ENCODE results near the gene NCOA1.
"Not testable (repeated sequence)": the region's sequence is repeated elsewhere in the genome, so short reads cannot be mapped to it uniquely, and the experiment has no call there.

The NCOA1 gene

GRCh38 chr2:24477229-24477628 lies 13.8 kb upstream of the NCOA1 start:
- no peak for DNase-seq (ENCODE audit: low read depth)
- TF ChIP-seq CTCF (IDR thresholded peaks at IDR 0.05; ENCODE audit: low read depth, low read length, missing control alignments), result no peak
- H3K4me3 ChIP-seq (ENCODE audit: low read depth, low read length), result no peak overlapping the region

GRCh38 chr2:24478243-24478642 lies 12.8 kb upstream of the NCOA1 start:
- no peak for TF ChIP-seq CTCF (IDR thresholded peaks at IDR 0.05; ENCODE audit: low read depth, low read length, missing control alignments)
- H3K4me3 ChIP-seq (ENCODE audit: low read depth, low read length), result no peak overlapping the region
- DNase-seq (ENCODE audit: low read depth), result no peak

- TF ChIP-seq CTCF (IDR thresholded peaks at IDR 0.05; ENCODE audit: low read depth, low read length, missing control alignments), result no peak
- no peak for DNase-seq (ENCODE audit: low read depth)
- no peak overlapping the region for H3K4me3 ChIP-seq (ENCODE audit: low read depth, low read length)
Measured at GRCh38 chr2:24480245-24480644, 10.8 kb upstream of the NCOA1 start.

- no peak for DNase-seq (ENCODE audit: low read depth)
Measured at GRCh38 chr2:24482251-24482971, 8.6 kb upstream of the NCOA1 start.

GRCh38 chr2:24482972-24483300 lies 8.1 kb upstream of the NCOA1 start:
- no peak overlapping the region for H3K4me3 ChIP-seq (ENCODE audit: low read depth, low read length)
- no peak for DNase-seq (ENCODE audit: low read depth)
- TF ChIP-seq CTCF (IDR thresholded peaks at IDR 0.05; ENCODE audit: low read depth, low read length, missing control alignments), result no peak

More at GRCh38 chr2:24482251-24482971, 8.6 kb upstream of the NCOA1 start:
- no peak overlapping the region for H3K4me3 ChIP-seq (ENCODE audit: low read depth, low read length)
- TF ChIP-seq CTCF (IDR thresholded peaks at IDR 0.05; ENCODE audit: low read depth, low read length, missing control alignments), result no peak

GRCh38 chr2:24484677-24485076 lies 6.4 kb upstream of the NCOA1 start:
- H3K4me3 ChIP-seq (ENCODE audit: low read depth, low read length); DNase-seq (ENCODE audit: low read depth): not testable (repeated sequence)

GRCh38 chr2:24485197-24485596 lies 5.9 kb upstream of the NCOA1 start:
- TF ChIP-seq CTCF (IDR thresholded peaks at IDR 0.05; ENCODE audit: low read depth, low read length, missing control alignments), result no peak
- DNase-seq (ENCODE audit: low read depth), result no peak
- H3K4me3 ChIP-seq (ENCODE audit: low read depth, low read length), result no peak overlapping the region
